ENCODE data around the gene TRPM3.
"Not testable (repeated sequence)": the region's sequence is repeated elsewhere in the genome, so short reads cannot be mapped to it uniquely, and the experiment has no call there.

TRPM3 gene

GRCh38 chr9:70724025-70724424 is 397.4 kb downstream of the TRPM3 start:
- H3K27ac Mint-ChIP-seq; H3K4me3 Mint-ChIP-seq; H3K4me1 Mint-ChIP-seq; DNase-seq (ENCODE audit: low spot score in 2 of 2); ATAC-seq; H3K36me3 Mint-ChIP-seq; H3K9me3 Mint-ChIP-seq: not testable (repeated sequence)

GRCh38 chr9:70706797-70707196 is 414.6 kb downstream of the TRPM3 start:
- H3K4me3 Mint-ChIP-seq; ATAC-seq; DNase-seq (ENCODE audit: low spot score in 2 of 2); H3K4me1 Mint-ChIP-seq; H3K27ac Mint-ChIP-seq; H3K9me3 Mint-ChIP-seq; H3K36me3 Mint-ChIP-seq: not testable (repeated sequence)

- no peak overlapping the region for H3K4me3 Mint-ChIP-seq
- H3K9me3 Mint-ChIP-seq, result no peaks in the 10 kb centered on the region
- no peak for ATAC-seq
- H3K4me1 Mint-ChIP-seq, result no peaks in the 10 kb centered on the region
- DNase-seq (ENCODE audit: low spot score in 2 of 2), result no peak
- H3K36me3 Mint-ChIP-seq, result no peaks in the 10 kb centered on the region
- no peak overlapping the region for H3K27ac Mint-ChIP-seq
These were observed 420.3 kb downstream of the TRPM3 start for GRCh38 chr9:70701163-70701562.

GRCh38 chr9:70696694-70697335 is 424.6 kb downstream of the TRPM3 start:
- H3K9me3 Mint-ChIP-seq, result no peaks in the 10 kb centered on the region
- DNase-seq (ENCODE audit: low spot score in 2 of 2) (no peak), ATAC-seq (no peak)
- H3K27ac Mint-ChIP-seq, result no peak overlapping the region
- H3K36me3 Mint-ChIP-seq, result no peaks in the 10 kb centered on the region
- no peak overlapping the region for H3K4me3 Mint-ChIP-seq
- H3K4me1 Mint-ChIP-seq, result no peaks in the 10 kb centered on the region

- DNase-seq (ENCODE audit: low spot score in 2 of 2), result no peak
- H3K9me3 Mint-ChIP-seq, result no peaks in the 10 kb centered on the region
- H3K4me3 Mint-ChIP-seq, result no peak overlapping the region
- no peaks in the 10 kb centered on the region for H3K36me3 Mint-ChIP-seq
- no peak for ATAC-seq
- no peak overlapping the region for H3K27ac Mint-ChIP-seq
- H3K4me1 Mint-ChIP-seq, result no peaks in the 10 kb centered on the region
These were observed 426.7 kb downstream of the TRPM3 start for GRCh38 chr9:70694758-70695157.

GRCh38 chr9:70693186-70693585 is 428.2 kb downstream of the TRPM3 start:
- DNase-seq (ENCODE audit: low spot score in 2 of 2) (no peak), ATAC-seq (no peak)
- Mint-ChIP-seq H3K27ac (no peak overlapping the region), H3K4me3 (no peak overlapping the region), H3K9me3 (no peaks in the 10 kb centered on the region), H3K36me3 (no peaks in the 10 kb centered on the region), H3K4me1 (no peaks in the 10 kb centered on the region)

- H3K9me3 Mint-ChIP-seq, result no peaks in the 10 kb centered on the region
- DNase-seq (ENCODE audit: low spot score in 2 of 2), result no peak
These were observed 429.0 kb downstream of the TRPM3 start for GRCh38 chr9:70692431-70692830.

GRCh38 chr9:70688704-70689103 is 432.7 kb downstream of the TRPM3 start:
- Mint-ChIP-seq H3K27ac (no peak overlapping the region), H3K4me3 (no peak overlapping the region), H3K9me3 (no peaks in the 10 kb centered on the region), H3K36me3 (no peaks in the 10 kb centered on the region), H3K4me1 (no peaks in the 10 kb centered on the region)
- DNase-seq (ENCODE audit: low spot score in 2 of 2) (no peak), ATAC-seq (no peak)

More at GRCh38 chr9:70692431-70692830, 429.0 kb downstream of the TRPM3 start:
- Mint-ChIP-seq H3K4me3 (no peak overlapping the region), H3K36me3 (no peaks in the 10 kb centered on the region), H3K4me1 (no peaks in the 10 kb centered on the region), H3K27ac (no peak overlapping the region)
- no peak for ATAC-seq

- ATAC-seq, result no peak
- no peak overlapping the region for H3K4me3 Mint-ChIP-seq
- no peaks in the 10 kb centered on the region for H3K4me1 Mint-ChIP-seq
- no peak for DNase-seq (ENCODE audit: low spot score in 2 of 2)
- no peaks in the 10 kb centered on the region for H3K36me3 Mint-ChIP-seq
- H3K27ac Mint-ChIP-seq, result no peak overlapping the region
- H3K9me3 Mint-ChIP-seq, result no peaks in the 10 kb centered on the region
These were observed 437.6 kb downstream of the TRPM3 start for GRCh38 chr9:70683841-70684240.

GRCh38 chr9:70682298-70682697 is 439.1 kb downstream of the TRPM3 start:
- Mint-ChIP-seq H3K36me3 (no peaks in the 10 kb centered on the region), H3K9me3 (no peaks in the 10 kb centered on the region), H3K4me3 (no peak overlapping the region), H3K27ac (no peak overlapping the region), H3K4me1 (no peaks in the 10 kb centered on the region)
- no peak for DNase-seq (ENCODE audit: low spot score in 2 of 2)
- ATAC-seq, result no peak

GRCh38 chr9:70679845-70680244 is 441.6 kb downstream of the TRPM3 start:
- ATAC-seq, result no peak
- Mint-ChIP-seq H3K4me1 (no peaks in the 10 kb centered on the region), H3K9me3 (no peaks in the 10 kb centered on the region), H3K27ac (no peak overlapping the region), H3K36me3 (no peaks in the 10 kb centered on the region), H3K4me3 (no peak overlapping the region)
- no peak for DNase-seq (ENCODE audit: low spot score in 2 of 2)

- DNase-seq (ENCODE audit: low spot score in 2 of 2), result no peak
- H3K9me3 Mint-ChIP-seq, result no peaks in the 10 kb centered on the region
- no peaks in the 10 kb centered on the region for H3K4me1 Mint-ChIP-seq
- H3K36me3 Mint-ChIP-seq, result no peaks in the 10 kb centered on the region
- ATAC-seq, result no peak
- no peak overlapping the region for H3K27ac Mint-ChIP-seq
- H3K4me3 Mint-ChIP-seq, result no peak overlapping the region
These were observed 443.3 kb downstream of the TRPM3 start for GRCh38 chr9:70678153-70678552.

- Mint-ChIP-seq H3K36me3 (no peaks in the 10 kb centered on the region), H3K27ac (no peak overlapping the region), H3K9me3 (no peaks in the 10 kb centered on the region), H3K4me1 (no peaks in the 10 kb centered on the region), H3K4me3 (no peak overlapping the region)
- DNase-seq (ENCODE audit: low spot score in 2 of 2), result no peak
- ATAC-seq, result peak; percentile 28
These were observed 444.2 kb downstream of the TRPM3 start for GRCh38 chr9:70677055-70677735.

- Mint-ChIP-seq H3K4me3 (no peak overlapping the region), H3K4me1 (no peaks in the 10 kb centered on the region), H3K36me3 (no peaks in the 10 kb centered on the region), H3K9me3 (no peaks in the 10 kb centered on the region), H3K27ac (no peak overlapping the region)
- ATAC-seq, result no peak
- DNase-seq (ENCODE audit: low spot score in 2 of 2), result no peak
These were observed 445.5 kb downstream of the TRPM3 start for GRCh38 chr9:70675868-70676370.

GRCh38 chr9:70673844-70674243 is 447.6 kb downstream of the TRPM3 start:
- H3K4me3 Mint-ChIP-seq, result no peak overlapping the region
- H3K9me3 Mint-ChIP-seq, result no peaks in the 10 kb centered on the region

GRCh38 chr9:70672161-70672649 is 449.2 kb downstream of the TRPM3 start:
- no peak for DNase-seq (ENCODE audit: low spot score in 2 of 2)
- H3K4me3 Mint-ChIP-seq, result no peak overlapping the region
- no peaks in the 10 kb centered on the region for H3K36me3 Mint-ChIP-seq
- H3K27ac Mint-ChIP-seq, result no peak overlapping the region
- ATAC-seq, result no peak
- H3K4me1 Mint-ChIP-seq, result no peaks in the 10 kb centered on the region
- no peaks in the 10 kb centered on the region for H3K9me3 Mint-ChIP-seq

More at GRCh38 chr9:70673844-70674243, 447.6 kb downstream of the TRPM3 start:
- H3K4me1 Mint-ChIP-seq, result no peaks in the 10 kb centered on the region
- DNase-seq (ENCODE audit: low spot score in 2 of 2) (no peak), ATAC-seq (no peak)
- H3K27ac Mint-ChIP-seq, result no peak overlapping the region
- no peaks in the 10 kb centered on the region for H3K36me3 Mint-ChIP-seq
